SK-N-SH (cell line): ENCODE results near the gene ATXN2. TPM values are rescaled to one million over a fixed set of nuclear protein-coding genes. Genes with fewer than 3 reads are reported as not detected.
A peak's percentile ranks its signal among the peaks of the same experiment; 100 is the strongest.

Experiments used
- CTCF ChIA-PET: fragments of 300-600, 350-600 bp; formaldehyde crosslinking; extraction: SDS; loops from one replicate; lab custom pipeline; 2021; lab: Yijun Ruan, JAX
- POLR2A ChIA-PET: fragments of 350-600 bp; sonication (Branson Sonifier 250); formaldehyde crosslinking; extraction: SDS; loops from one replicate; lab custom pipeline; 2020; ENCODE audit warnings: antibody characterized with exemption, inconsistent platforms; lab: Yijun Ruan, JAX
- DNase-seq: peaks from one replicate; pipeline ENCODE4 v3.0.0; 2012
- H2AFZ ChIP-seq: fragments of 200-600 bp; sonication (generic); 2 replicates; pipeline ENCODE4 v1.8.1; 2016; ENCODE audit warnings: antibody characterized with exemption, mild to moderate bottlenecking, low read depth
- H3F3A ChIP-seq: fragments of 200-600 bp; sonication (generic); replicated peaks from 2 replicates; pipeline ENCODE3; 2016; ENCODE audit warnings: antibody characterized with exemption, mild to moderate bottlenecking; ENCODE audit not compliant: insufficient read depth
- H3K27ac ChIP-seq, 2 experiments: fragments of 200-500 bp in 1 of 2; fragments of 200-600 bp in 1 of 2; sonication (Bioruptor generic) in 1 of 2; sonication (generic), shearing (Covaris generic) in 1 of 2; 2 replicates each; pipeline versions ENCODE4 v1.5.1 to v1.6.1; 2014 to 2016; ENCODE audit warnings: low read depth in 2 of 2, inconsistent platforms in 1 of 2, low read length in 1 of 2, mild to moderate bottlenecking in 1 of 2, mixed read lengths in 1 of 2
- H3K27me3 ChIP-seq: fragments of 200-600 bp; sonication (generic), shearing (Covaris generic); 2 replicates; pipeline ENCODE4 v1.6.1; 2016; ENCODE audit warnings: mixed run types; ENCODE audit not compliant: insufficient read depth
- H3K36me3 ChIP-seq, 2 experiments: fragments of 200-500 bp in 1 of 2; fragments of 200-600 bp in 1 of 2; sonication (Bioruptor generic) in 1 of 2; sonication (generic) in 1 of 2; replicated peaks in 1 of 2; 2 replicates each; pipeline versions ENCODE3 to v1.5.1; 2014 to 2016; ENCODE audit warnings: low read length in 1 of 2, mild to moderate bottlenecking in 1 of 2; ENCODE audit not compliant: insufficient read depth in 2 of 2, control insufficient read depth in 1 of 2
- H3K4me1 ChIP-seq, 2 experiments: fragments of 200-500 bp in 1 of 2; fragments of 200-600 bp in 1 of 2; sonication (Bioruptor generic) in 1 of 2; sonication (generic), shearing (Covaris generic) in 1 of 2; 2 replicates each; pipeline versions ENCODE4 v1.5.1 to v1.6.1; 2014 to 2016; ENCODE audit warnings: low read depth in 1 of 2, low read length in 1 of 2, mixed run types in 1 of 2; ENCODE audit not compliant: insufficient read depth in 2 of 2, control insufficient read depth in 1 of 2
- H3K4me2 ChIP-seq: fragments of 200-600 bp; sonication (generic), shearing (Covaris generic); 2 replicates; pipeline ENCODE4 v1.6.1; 2017; ENCODE audit warnings: mixed run types
- H3K4me3 ChIP-seq, 2 experiments: fragments of 200-500 bp in 1 of 2; fragments of 200-600 bp in 1 of 2; sonication (Bioruptor generic) in 1 of 2; sonication (generic), shearing (Covaris generic) in 1 of 2; 2 replicates each; pipeline versions ENCODE4 v1.5.1 to v1.8.1; 2014 to 2016; ENCODE audit warnings: low read depth in 2 of 2, inconsistent platforms in 1 of 2, low read length in 1 of 2, mild to moderate bottlenecking in 1 of 2, mixed read lengths in 1 of 2, moderate library complexity in 1 of 2
- H3K79me2 ChIP-seq: fragments of 200-600 bp; sonication (generic); 2 replicates; pipeline ENCODE4 v1.8.1; 2017; ENCODE audit warnings: mild to moderate bottlenecking; ENCODE audit not compliant: insufficient read depth
- H3K9ac ChIP-seq: fragments of 200-600 bp; sonication (generic); 2 replicates; pipeline ENCODE4 v1.6.1; 2017; ENCODE audit warnings: mixed run types
- H3K9me2 ChIP-seq: fragments of 200-600 bp; sonication (generic); 2 replicates; pipeline ENCODE4 v1.6.1; 2017; ENCODE audit warnings: mixed run types
- H3K9me3 ChIP-seq: fragments of 200-600 bp; sonication (generic); 2 replicates; pipeline ENCODE4 v1.6.1; 2017; ENCODE audit warnings: mixed run types, mild to moderate bottlenecking, moderate library complexity
- H4K20me1 ChIP-seq: fragments of 200-600 bp; sonication (generic); 2 replicates; pipeline ENCODE4 v1.6.1; 2017; ENCODE audit warnings: mild to moderate bottlenecking, mixed run types; ENCODE audit not compliant: insufficient read depth
- CHD2 ChIP-seq: fragments of 150-350 bp; IDR thresholded peaks from 2 replicates; pipeline ENCODE4 v1.6.1; 2018; ENCODE audit warnings: low read length; ENCODE audit not compliant: partially characterized antibody
- CTCF ChIP-seq: fragments of 200-600 bp; sonication (generic); IDR thresholded peaks from 2 replicates; pipeline ENCODE4 v1.6.1; 2017; ENCODE audit warnings: antibody characterized with exemption, mild to moderate bottlenecking, moderate library complexity
- EP300 ChIP-seq, 2 experiments: IDR thresholded peaks; 2 replicates each; pipeline versions ENCODE4 v1.4.0 to v1.6.1; 2012; ENCODE audit warnings: borderline replicate concordance in 1 of 2, low read depth in 1 of 2, low read length in 1 of 2
- EZH2phosphoT487 ChIP-seq: fragments of 200-600 bp; sonication (generic); IDR thresholded peaks from 2 replicates; pipeline ENCODE4 v1.6.1; 2017; ENCODE audit warnings: low read depth, mixed run types, mild to moderate bottlenecking, antibody characterized with exemption, moderate library complexity, borderline replicate concordance
- FOSL2 ChIP-seq: IDR thresholded peaks from 2 replicates; pipeline ENCODE4 v1.4.0; 2012; ENCODE audit warnings: low read depth, mild to moderate bottlenecking, moderate library complexity, borderline replicate concordance
- IRF3 ChIP-seq: fragments of 150-350 bp; IDR thresholded peaks from 2 replicates; pipeline ENCODE4 v1.6.1; 2016; ENCODE audit warnings: mild to moderate bottlenecking, low read depth, low read length
- JUND ChIP-seq: IDR thresholded peaks from 2 replicates; pipeline ENCODE4 v1.4.0; 2012
- MXI1 ChIP-seq: IDR thresholded peaks from 2 replicates; pipeline ENCODE4 v1.6.1; 2012; ENCODE audit warnings: mild to moderate bottlenecking, low read depth, low read length, improper control_type of control experiment
- SMC3 ChIP-seq: IDR thresholded peaks from 2 replicates; pipeline ENCODE4 v1.6.1; 2012; ENCODE audit warnings: low read depth, low read length, improper control_type of control experiment
- TAF1 ChIP-seq: IDR thresholded peaks from 2 replicates; pipeline ENCODE4 v1.6.1; 2012; ENCODE audit warnings: low read depth, mild to moderate bottlenecking, low read length, moderate library complexity, borderline replicate concordance
- TCF12 ChIP-seq: IDR thresholded peaks from 2 replicates; pipeline ENCODE4 v1.4.0; 2012
- USF1 ChIP-seq: IDR thresholded peaks from 2 replicates; pipeline ENCODE4 v1.4.0; 2012; ENCODE audit warnings: low read depth, borderline replicate concordance
- YY1 ChIP-seq: IDR thresholded peaks from 2 replicates; pipeline ENCODE4 v1.4.0; 2012; ENCODE audit warnings: low read depth, mild to moderate bottlenecking
- WGBS: methylation state at CpG from one replicate; pipeline ENCODE4 v1.1.6; 2017; ENCODE audit warnings: low lambda C conversion rate; 5-methylcytosine and 5-hydroxymethylcytosine counted together
- polyA plus RNA-seq, 3 experiments: library from polyadenylated mRNA; depleted of rRNA; stranded (reverse); fragments of >200 nt; gene quantifications; 2 replicates each; pipeline ENCODE4 v1.2.3, GENCODE V29; 2012

ATXN2 gene
- polyA plus RNA-seq, 1 of the 3 experiments (the other 2 are of a cell fraction) = 35.7 TPM

- no peak for TF ChIP-seq USF1
- no peak for TF ChIP-seq EP300 (IDR thresholded peaks at IDR 0.05; ENCODE audit: borderline replicate concordance in 1 of 2, low read depth in 1 of 2, low read length in 1 of 2)
- TF ChIP-seq TCF12 = no peak
- TF ChIP-seq JUND = no peak
- TF ChIP-seq YY1 = no peak
- no peak for TF ChIP-seq MXI1
- TF ChIP-seq IRF3 = no peak
- no peak for TF ChIP-seq CTCF
- no peak for TF ChIP-seq EZH2phosphoT487
- TF ChIP-seq SMC3 = no peak
- no peak for TF ChIP-seq TAF1
Measured at GRCh38 chr12:111444925-111445725, 154.0 kb downstream of the ATXN2 start (continued).

- ChIA-PET CTCF (interaction anchor here (0.8 to 28.3 kb wide), 5 partner anchors 6 to 43 kb away, joined by 3 to 618 read pairs (median 3); partner anchors contain the start of gene SH2B3), POLR2A (interaction anchor here (1.2 kb wide), 1 partner anchor 15 kb away, joined by 3 read pairs; no protein-coding TSS in a partner anchor)
- TF ChIP-seq IRF3 (no peak), JUND (no peak), FOSL2 (no peak), CHD2 (no peak)
- peak overlapping the region; percentile 34 to 85; a peak in 3 of 4 replicates for H3K27ac ChIP-seq
- peaks cover 17 to 53% of the 10 kb centered on the region in 2 experiments for H3K36me3 ChIP-seq
- H3F3A ChIP-seq = peaks cover 66% of the 10 kb centered on the region
- 87% methylated on average over 2 of the region's 8 CpGs for WGBS
- H3K4me1 ChIP-seq = peaks cover 29 to 46% of the 10 kb centered on the region in 2 experiments; a peak in 2 of 4 replicates
- no peak overlapping the region for H3K4me2 ChIP-seq
- H3K4me3 ChIP-seq = no peak overlapping the region
- DNase-seq = no peak
- H3K9me2 ChIP-seq = no peaks in the 10 kb centered on the region
- H3K9me3 ChIP-seq = no peaks in the 10 kb centered on the region
- no peak overlapping the region for H2AFZ ChIP-seq
- H3K79me2 ChIP-seq = peaks cover 70% of the 10 kb centered on the region
- no peak overlapping the region for H3K9ac ChIP-seq
- H4K20me1 ChIP-seq = peaks cover 79% of the 10 kb centered on the region
- no peaks in the 10 kb centered on the region for H3K27me3 ChIP-seq
Measured at GRCh38 chr12:111444314-111444924, 154.7 kb downstream of the ATXN2 start.
